GM12874 (cell line): Measurements from ENCODE around the gene MPHOSPH10.

Source experiments
- CTCF ChIP-seq: IDR thresholded peaks from 2 replicates; pipeline ENCODE4 v1.5.1; 2011; ENCODE audit warnings: low read depth, mild to moderate bottlenecking, control low read depth, low read length, moderate library complexity; ENCODE audit not compliant: insufficient read depth

The MPHOSPH10 gene

GRCh38 chr2:71157124-71157793, 26.8 kb downstream of the MPHOSPH10 start:
- peak; percentile 82 for TF ChIP-seq CTCF

GRCh38 chr2:71166812-71167211, 36.4 kb downstream of the MPHOSPH10 start:
- TF ChIP-seq CTCF: no peak

- no peak for TF ChIP-seq CTCF
These were observed 42.7 kb downstream of the MPHOSPH10 start for GRCh38 chr2:71173096-71173495.

- TF ChIP-seq CTCF: no peak
These were observed 43.8 kb downstream of the MPHOSPH10 start for GRCh38 chr2:71174207-71174606.

- no peak for TF ChIP-seq CTCF
These were observed 50.9 kb downstream of the MPHOSPH10 start for GRCh38 chr2:71181316-71181715.

GRCh38 chr2:71186973-71187372, 56.5 kb downstream of the MPHOSPH10 start:
- no peak for TF ChIP-seq CTCF

- no peak for TF ChIP-seq CTCF
These were observed 57.2 kb downstream of the MPHOSPH10 start for GRCh38 chr2:71187589-71187988.
